GM15510 (cell line): ENCODE measurements around the gene SLC52A1.
A peak's percentile ranks its signal among the peaks of the same experiment; 100 is the strongest.

Experiments used
- POLR2A ChIP-seq: IDR thresholded peaks from 3 replicates; pipeline ENCODE4 v1.6.1; 2011; ENCODE audit warnings: borderline replicate concordance; ENCODE audit not compliant: insufficient read length; ENCODE audit errors: extremely low read depth

Gene SLC52A1

DNA sequence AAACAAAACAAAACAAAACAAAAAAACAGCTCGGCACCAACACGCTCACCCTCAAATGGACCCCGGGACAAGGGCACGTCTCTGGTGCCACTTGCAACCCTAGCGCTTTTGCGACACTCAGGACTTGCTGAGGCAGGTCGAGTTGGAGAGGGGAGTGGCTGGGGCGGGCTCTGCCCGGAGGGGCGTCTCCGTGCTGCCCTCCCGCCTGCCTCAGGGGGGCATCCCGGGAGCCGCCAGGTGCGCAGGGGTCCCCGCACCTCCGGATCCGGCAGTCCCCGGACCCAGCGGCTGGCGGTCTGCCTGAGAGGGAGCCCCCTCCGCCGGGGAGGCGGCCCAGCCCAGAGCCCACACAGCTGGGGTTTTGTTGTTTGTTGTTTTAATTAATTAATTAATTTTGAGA lies at the start of gene SLC52A1:
Gene SLC52A1, minus strand, starts transcription at position 112 of the 400 bp plus-strand sequence. CDS start 820 bp downstream, outside the sequence.
- TF ChIP-seq POLR2A, result no peak

DNA sequence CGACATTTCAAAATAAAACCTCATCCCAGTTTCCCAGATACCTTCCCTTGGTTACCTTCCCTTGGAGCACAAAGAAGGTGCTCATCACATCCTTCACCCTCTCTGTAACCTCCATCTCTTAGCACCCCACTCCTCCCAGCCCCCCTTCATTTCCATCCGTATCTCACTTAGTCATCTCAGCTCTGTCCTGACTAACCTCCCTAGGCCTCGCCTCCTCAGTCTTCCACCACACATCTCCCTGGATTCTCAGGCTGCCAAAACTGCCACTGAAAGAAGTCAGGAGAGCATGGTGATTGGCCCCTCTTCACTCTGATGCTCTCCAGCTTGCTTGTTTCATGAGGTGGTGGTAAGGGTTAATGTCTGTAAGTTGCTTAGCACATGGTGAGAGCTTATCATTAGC lies 45.4 kb upstream of the SLC52A1 start:
- no peak for TF ChIP-seq POLR2A

DNA sequence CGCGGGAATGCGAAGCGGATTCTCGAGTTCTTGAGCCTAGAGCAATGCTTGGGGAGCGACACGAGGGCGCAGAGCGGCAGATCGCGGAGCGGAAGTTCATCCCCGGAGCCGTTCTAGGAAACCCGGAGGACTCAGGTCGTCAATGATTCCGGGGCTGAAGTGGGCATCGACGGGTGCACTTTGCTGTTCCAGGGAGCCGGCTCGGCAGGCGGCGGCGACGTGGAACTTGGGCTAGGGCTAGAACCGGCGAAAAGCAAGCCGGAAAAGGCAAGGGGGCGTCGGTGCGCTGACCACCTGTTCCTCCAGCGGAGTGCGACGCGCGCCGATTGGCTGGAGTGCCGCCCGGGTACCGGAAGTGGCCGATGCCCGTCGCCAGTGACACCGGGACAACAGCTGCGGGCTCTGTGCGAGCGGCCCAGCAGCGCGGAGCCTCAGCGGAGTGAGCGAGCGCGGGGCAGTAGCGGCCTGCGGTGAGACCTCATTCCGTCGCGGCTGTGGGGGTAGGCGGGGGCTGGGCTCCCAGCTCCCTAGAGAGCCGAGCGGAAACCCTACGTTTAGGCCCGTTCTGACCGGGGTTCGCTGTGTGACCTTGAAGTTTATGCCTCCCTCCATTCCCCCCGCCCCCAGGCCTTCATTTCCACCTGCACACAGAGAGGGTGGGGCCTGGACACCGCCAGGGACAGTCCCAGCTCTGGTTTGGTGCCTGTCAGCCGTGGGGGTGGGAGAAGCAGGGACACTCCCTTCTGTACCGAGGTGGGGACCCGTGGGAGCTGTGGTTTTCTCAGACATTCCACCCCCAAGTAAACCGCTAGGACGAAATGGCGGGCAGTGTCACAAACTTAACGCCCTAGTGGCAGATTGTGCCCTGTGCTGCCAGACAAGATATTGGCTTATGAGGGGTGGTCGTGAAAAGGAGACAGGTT lies 43.1 kb upstream of the SLC52A1 start, which contains the start of gene ZFP3:
Gene ZFP3, plus strand, starts transcription at position 362 of the 923 bp plus-strand sequence. CDS start 13,038 bp downstream, outside the sequence.
- peak; percentile 79 for TF ChIP-seq POLR2A

DNA sequence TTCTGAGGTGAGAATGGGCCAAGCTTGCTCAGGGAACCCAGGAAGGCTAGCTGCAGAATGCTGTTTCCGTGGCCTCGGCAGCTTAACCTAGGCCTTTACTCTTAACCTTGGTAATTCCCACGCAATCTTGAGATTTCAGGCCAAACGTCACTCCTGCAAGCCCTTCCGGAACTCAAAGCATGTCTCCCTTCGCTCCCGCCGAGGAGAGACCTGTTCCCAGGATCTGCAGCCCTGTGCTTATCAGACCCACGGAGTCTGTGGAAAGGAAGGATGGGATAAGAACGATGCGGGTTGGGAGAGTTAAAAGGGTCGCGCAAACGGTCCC lies 42.5 kb upstream of the SLC52A1 start:
- TF ChIP-seq POLR2A, result no peak

DNA sequence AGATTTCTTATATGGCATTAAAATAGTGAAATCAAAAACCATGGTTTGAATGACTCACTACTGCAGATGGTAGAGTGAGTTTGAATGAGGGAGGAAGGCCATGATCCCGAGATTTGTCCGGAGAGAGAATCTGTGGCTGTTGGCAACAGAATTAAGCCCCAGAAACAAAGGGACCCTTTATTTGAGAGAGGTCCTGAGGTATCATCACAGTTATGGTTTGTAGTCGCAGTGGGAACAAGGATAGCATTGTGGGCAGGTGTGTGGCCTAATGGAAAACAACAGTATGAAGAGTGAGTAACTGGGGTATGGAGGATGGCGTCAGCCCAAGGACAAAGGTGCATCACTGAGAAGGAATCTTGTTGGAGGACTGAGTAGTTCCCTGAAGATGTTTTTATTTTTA lies 34.5 kb upstream of the SLC52A1 start:
- TF ChIP-seq POLR2A, result no peak

DNA sequence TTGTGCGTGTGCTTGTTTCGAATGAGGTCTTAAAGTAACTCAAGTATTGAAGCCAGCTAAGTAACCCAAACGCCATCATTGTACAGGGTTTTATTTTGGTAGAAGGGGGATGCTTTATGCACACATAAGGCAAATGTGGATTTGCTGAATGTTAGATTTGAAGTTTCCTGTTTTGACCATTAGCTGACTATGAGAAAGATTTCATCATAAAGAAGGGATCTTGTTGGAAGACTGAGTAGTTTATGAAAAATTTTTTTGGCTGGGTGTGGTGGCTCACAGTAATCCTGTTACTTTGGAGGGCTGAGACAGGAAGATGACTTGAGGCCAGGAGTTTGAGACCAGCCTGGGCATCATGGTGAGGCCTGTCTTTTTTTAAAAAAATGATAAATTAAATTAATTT lies 33.0 kb upstream of the SLC52A1 start:
- no peak for TF ChIP-seq POLR2A

DNA sequence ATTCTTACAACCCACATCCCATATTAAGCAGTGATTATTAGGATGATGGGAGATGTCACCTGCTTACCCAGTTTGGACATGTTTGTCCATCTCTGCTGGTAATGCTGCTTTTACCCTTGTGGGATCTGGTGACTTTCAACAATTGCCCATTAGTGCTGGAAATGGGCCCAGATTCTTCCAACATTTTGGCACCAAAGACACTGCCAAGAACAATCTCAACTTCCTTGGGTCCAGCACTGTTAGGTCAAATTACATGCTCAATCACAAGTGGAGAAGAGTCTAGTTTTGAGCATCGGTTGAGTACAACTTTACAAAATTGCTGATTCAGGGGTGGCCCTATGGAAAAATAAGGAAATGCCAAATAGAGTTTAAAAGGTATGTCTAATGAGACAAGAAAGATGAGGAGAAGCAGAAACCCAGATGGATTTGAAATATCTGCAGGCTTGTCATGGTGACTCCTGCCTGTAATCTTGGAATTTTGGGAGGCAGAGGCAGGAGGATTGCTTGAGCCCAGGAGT lies 30.1 kb upstream of the SLC52A1 start:
- TF ChIP-seq POLR2A, result no peak

DNA sequence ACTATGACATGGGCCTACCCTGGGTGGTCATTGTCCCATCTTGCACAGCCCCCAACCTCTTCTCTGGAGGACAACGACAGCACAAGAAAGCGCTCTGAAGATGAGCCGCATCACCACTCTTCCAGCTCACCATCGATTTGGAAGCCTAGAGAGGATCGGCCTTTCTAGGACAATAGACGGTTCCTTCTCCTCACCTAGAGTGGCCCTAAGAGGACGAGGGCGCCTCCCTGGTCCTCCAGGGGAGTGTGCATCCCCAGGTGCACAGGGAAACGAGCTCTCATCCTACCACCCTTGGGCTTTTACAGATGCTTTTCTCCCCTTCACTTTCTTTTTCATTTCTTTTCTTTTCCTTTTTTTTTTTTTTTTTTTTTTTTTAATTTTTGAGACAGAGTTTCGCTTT lies 20.3 kb upstream of the SLC52A1 start:
- no peak for TF ChIP-seq POLR2A

DNA sequence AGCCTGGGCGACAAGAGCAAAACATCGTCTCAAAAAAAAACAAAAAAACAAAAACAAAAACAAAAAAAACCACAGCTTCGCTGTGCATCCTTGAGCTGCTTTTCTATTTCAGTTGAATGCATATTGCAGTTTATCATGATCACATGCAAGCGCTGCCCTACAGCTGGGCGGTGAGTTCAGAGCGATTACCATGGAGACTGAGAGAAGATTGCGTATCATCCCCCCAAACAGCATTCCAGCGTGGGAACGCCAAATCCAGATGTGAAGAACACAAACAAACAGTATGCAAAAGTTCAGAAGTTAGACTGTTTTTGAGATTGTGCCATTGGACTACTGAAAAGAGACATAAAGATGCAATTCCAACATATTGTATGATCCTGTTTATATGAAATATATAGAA lies 15.1 kb upstream of the SLC52A1 start:
- TF ChIP-seq POLR2A, result no peak

DNA sequence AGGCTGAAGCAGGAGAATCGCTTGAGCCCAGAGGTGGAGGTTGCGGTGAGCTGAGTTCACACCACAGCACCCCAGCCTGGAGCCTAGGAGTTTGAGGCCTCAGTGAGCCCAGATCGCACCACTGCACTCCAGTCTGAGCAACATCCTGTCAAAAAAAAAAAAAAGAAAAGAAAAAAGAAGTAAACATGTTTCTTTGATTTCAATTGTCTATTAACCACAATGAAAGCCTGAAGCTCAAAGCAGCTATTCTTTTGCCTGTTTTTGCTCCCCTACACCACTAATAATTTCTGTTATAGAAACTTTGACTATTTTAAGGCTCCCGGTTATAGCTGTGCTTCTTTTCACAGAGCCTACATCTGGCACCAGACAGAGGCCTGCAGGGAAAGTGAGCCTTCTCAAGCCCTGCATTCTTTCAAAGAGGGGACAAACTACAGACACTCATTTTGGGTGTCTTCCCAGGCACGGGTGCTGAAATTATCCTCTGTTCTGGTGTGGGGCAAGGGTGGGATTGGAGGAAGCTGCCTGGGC lies 14.2 kb upstream of the SLC52A1 start:
- no peak for TF ChIP-seq POLR2A

DNA sequence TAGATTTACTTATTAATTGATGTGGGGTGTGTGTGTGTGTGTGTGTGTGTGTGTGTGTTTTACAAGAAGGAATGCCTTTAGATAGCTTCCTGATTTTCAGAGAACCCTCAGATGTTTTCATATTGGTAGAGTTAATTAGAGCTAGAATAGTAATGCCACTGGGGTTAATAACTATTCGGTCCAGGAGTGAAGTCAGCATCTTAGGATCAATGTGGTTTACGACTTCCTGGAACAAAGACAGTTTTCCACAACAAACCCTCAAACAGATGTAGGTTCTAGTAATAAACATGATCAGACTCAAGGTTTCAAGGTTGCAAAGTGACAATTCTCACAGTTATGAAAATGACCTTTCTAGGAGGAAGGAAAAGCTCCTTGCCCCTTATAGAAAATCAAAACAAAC lies 12.2 kb upstream of the SLC52A1 start:
- TF ChIP-seq POLR2A, result no peak

DNA sequence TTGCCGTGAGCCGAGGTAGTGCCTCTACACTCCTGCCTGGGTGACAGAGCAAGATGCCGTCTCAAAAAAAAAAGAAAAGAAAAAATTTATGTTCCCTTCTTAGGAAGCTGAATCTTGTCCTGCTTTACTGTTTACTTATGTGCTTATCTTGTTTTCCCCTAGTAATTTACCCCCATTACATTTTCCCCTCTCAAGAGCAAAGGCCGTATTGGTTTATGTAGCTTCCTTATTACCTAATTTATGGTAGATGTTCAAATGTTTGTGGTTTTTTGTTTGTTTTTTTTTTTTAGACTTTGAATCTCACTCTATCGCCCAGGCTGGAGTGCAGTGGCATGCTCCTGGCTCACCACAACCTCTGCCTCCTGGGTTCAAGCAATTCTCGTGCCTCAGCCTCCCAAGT lies 10.3 kb upstream of the SLC52A1 start:
- no peak for TF ChIP-seq POLR2A

DNA sequence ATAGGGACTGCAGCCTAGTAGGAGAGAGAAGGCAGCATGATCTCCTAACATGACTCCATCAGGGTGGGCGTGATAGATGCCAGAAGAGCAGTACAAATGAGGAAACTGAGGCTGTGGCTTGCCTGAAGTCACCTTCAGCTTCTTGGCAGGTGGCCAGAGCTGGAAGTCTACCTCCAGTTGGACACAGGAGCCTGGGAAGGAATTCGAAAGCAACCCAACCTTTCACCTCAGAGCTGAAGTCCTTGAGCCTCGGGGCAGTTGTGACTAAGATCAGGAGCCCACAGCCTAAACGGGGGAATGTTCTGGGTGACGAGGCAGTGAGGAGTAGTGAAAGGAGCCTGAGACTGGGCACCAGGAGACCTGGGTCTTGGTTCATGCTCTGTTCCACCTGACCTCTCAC lies 9.4 kb upstream of the SLC52A1 start:
- no peak for TF ChIP-seq POLR2A

DNA sequence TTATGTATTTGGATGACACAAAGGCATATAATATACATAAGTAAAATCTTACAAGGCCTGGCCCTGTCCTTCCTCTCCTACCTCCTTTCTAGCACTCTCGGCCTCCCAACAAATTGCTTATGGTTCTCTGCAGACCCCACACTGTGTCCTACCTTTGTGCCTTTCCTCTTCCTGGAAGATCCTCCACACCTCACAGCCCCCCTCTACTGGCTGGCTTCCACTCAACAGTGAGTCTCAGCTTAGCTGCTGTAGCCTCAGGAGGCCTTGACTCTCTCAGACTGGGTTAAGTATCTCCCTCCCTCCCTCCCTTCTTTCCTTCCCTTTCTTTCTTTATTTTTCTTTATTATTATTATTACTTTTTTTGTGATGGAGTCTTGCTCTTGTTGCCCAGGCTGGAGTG lies 8.3 kb upstream of the SLC52A1 start:
- no peak for TF ChIP-seq POLR2A

DNA sequence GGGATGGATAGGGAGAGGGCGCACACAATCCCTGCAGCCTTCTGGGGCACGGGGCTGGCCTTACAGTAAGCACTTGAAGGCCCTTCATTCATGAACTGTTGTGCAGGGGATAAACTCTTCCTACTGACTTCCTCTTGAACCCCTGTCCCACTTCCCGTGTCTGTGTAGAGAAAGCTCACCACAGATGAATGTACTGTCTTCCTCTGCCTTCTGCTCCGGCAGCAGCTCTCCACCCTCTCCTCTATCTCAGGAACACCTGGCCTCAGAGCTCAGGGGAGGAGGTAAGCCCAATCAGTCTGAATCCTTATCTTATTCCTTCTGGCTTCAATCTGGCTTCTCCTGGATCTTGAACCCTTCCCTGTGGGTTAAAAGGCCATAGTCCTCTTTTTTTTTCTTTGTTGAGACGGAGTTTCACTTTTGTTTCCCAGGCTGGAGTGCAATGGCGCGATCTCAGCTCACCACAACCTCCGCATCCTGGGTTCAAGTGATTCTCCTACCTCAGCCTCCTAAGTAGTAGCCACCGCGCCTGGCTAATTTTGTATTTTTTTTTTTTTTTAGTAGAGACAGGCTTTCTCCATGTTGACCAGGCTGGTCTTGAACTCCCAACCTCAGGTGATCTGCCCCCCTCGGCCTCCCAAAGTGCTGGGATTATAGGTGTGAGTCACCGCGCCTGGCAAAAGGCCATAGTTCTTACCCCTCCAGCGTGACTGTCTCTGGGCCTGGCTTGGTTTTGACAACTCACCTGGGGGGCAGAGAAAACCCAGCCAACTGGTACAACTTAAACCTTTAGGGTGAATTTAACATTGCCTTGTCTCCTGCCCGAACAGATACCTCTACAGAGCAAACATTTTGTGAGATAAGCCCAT lies 7.2 kb upstream of the SLC52A1 start:
- TF ChIP-seq POLR2A, result no peak
